GM21423 (cell line): ENCODE results near the gene LYRM4.

Experiments used
- ATAC-seq: cut with Tn5 transposase; IDR thresholded peaks from one replicate; pipeline ENCODE4 v1.9.1; 2021; ENCODE audit warnings: mild to moderate bottlenecking, moderate library complexity; ENCODE audit not compliant: unreplicated experiment

Gene LYRM4

GRCh38 chr6:5247201-5247600 lies 13.5 kb downstream of the LYRM4 start:
- no peak for ATAC-seq

DNA sequence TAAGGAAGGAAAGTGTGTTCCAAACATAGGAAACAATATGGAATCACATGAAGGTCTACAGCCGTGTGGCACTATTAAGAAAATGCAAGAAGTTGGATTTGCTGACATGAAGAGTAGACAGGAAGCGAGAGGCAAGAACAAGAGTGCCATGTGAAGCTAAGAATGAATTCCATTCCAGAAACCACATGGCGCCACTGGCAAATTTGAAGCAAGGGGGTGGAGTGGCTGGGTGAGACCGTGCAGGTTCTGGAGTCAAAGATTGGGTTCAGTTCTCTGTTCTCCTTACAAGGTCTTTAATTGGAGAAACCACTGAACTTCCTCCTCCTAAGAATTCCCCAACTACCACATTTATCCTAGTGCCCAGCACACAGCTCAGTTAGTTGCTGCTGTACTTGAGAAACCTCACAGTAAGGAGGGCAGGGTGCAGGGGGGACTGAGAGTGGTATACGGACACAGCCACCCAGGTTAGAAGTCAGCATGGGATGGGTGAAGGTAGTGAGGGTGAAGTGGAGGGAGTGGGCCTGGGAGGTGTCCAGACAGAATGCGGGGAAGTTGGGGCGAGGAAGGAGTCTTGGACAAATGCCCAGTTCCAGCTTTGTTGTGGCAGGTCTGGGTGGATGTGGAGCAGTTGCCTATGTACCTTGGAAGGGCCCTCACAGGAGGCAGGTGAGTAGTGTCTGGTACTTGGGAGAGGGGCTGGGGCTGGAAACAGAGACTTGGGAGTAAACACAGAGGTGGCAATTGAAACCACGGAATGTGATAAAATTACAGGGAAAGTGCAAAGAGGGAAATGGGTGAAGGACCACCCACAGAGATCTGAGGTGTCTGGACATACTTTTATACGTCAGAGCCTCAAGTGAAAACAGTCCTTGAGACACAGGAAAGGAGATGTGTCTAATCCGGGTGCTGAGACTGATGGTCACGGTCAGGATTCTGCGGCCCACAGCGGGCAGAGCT lies 14.3 kb downstream of the LYRM4 start:
- ATAC-seq = no peak

- no peak for ATAC-seq
These were observed 17.7 kb downstream of the LYRM4 start for GRCh38 chr6:5243069-5243468.

GRCh38 chr6:5241252-5241651 lies 19.5 kb downstream of the LYRM4 start:
- no peak for ATAC-seq

GRCh38 chr6:5238336-5238735 lies 22.4 kb downstream of the LYRM4 start:
- no peak for ATAC-seq

DNA sequence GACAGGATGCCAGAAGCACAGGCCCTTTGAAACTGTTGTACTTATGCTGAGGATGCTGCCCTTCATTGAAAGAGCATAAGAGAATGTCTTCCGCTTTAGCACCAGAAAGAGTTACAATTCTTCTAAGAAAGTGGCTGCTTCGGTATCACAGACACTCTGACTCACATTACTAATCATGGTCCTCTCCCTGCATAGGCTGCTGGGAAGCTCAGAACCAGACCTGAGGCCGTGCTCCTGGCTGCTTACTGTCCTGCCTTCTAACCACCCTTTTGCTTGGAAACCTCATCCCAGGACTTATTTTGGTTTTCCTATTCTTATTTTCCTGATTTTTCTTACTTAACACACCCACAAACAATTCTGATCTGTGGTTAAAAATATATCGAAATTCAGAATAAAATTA lies 22.9 kb downstream of the LYRM4 start:
- ATAC-seq = no peak

- ATAC-seq = no peak
These were observed 24.9 kb downstream of the LYRM4 start for GRCh38 chr6:5235830-5236229.

- no peak for ATAC-seq
These were observed 25.9 kb downstream of the LYRM4 start for GRCh38 chr6:5234874-5235273.

GRCh38 chr6:5231289-5231688 lies 29.5 kb downstream of the LYRM4 start:
- no peak for ATAC-seq

DNA sequence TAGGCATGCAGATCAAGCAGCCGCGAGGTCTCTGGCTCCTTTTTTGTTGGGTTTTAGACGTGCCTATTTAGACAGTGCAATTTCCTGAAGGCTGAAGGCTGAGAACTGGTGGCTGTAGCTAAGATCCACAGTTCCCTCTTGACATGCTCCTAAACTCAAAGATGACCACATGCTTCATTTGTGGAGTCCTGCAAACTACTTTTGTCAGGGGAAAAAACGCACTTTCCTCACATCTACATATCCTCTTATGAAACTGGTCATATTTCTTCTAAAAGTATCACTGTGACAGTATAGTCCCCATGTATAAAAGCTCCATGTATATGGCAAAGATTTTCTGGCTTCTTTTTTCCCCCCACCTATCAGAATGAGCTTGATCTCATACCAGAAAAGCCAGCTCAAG lies 30.7 kb downstream of the LYRM4 start:
- no peak for ATAC-seq

DNA sequence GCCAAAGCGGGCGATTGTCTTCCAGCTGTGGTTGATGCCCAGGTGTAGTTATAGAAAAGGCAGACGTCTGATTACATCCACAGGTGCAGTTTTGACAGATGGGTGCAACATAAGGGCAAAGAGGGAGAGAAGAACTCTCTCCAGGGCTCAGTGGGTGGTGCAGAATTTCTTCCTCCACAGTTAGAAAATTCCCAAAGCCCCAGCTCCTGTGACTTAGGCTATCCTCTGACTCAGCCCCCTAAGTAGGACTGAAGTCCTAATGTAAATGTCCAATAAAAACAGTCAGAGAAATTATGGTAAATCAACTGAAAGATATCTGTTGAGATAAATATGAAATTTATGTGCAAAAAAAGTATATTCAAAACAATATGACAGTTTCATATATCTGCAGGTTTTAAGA lies 31.4 kb downstream of the LYRM4 start:
- no peak for ATAC-seq

- ATAC-seq = no peak
These were observed 37.4 kb downstream of the LYRM4 start for GRCh38 chr6:5223309-5223708.

GRCh38 chr6:5220443-5220842 lies 40.3 kb downstream of the LYRM4 start:
- no peak for ATAC-seq

GRCh38 chr6:5219011-5219691 lies 41.6 kb downstream of the LYRM4 start:
- no peak for ATAC-seq

- ATAC-seq = no peak
These were observed 43.4 kb downstream of the LYRM4 start for GRCh38 chr6:5217356-5217755.

- ATAC-seq = no peak
These were observed 45.0 kb downstream of the LYRM4 start for GRCh38 chr6:5215799-5216198.

DNA sequence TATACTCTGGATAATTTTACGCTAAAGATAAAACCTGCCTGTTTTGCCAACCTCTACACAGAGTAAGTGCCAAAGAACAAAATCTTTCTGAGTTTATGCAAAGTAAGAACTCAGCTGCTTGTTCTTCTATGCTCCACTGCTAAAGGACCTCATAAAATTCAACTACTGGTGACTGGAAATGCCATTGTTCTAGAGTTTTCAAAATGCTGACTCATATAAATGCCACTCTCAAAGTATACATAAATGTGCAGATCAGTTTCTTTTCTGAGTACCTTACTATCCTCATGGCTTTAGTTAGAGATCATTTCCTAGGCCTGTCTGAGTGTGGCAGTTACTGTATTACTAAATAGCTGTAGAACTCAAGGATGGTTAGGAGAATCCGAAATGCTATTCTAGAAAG lies 45.6 kb downstream of the LYRM4 start:
- ATAC-seq = no peak

DNA sequence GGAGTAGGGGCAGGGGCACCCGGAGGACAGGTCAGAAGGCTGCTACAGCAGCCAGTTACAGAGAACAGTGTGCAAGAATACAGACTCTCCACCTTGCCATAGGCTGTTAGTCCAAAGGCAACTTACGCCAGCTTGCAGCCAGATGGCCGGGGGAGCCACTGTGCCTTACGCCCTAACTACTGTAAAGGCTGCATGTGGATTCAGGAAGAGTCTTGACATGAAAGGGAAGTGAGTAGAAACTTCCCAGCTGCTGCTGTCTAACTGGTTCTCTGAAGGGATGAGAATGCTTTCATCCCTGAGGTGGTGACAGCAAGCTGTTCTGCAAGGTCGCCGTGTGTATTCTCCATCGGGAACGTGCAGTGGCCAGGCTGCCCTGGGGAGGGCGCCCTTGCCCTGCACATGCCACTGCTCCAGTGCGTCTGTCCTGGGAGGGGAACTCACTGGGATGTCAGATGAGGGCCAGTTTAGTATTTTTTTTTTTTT lies 46.1 kb downstream of the LYRM4 start:
- no peak for ATAC-seq

DNA sequence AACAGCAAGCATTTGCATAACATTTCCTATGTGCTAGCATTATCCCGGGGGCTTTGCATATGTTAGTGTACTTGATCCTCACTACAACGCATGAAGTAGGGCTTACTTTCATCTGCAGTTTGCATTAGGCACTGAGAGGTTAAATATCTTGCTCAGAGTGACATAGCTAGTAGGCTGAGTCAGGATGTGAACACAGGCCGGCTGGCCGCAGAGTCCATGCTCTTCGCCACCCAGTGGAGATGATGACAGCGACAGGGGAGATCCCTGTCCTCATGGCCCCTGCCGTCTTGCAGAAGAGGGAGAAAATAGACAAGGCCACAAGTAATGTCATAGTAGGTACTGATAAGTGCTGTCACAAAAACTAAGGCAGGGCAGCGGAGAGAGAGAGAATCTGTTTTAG lies 46.9 kb downstream of the LYRM4 start:
- ATAC-seq = no peak

DNA sequence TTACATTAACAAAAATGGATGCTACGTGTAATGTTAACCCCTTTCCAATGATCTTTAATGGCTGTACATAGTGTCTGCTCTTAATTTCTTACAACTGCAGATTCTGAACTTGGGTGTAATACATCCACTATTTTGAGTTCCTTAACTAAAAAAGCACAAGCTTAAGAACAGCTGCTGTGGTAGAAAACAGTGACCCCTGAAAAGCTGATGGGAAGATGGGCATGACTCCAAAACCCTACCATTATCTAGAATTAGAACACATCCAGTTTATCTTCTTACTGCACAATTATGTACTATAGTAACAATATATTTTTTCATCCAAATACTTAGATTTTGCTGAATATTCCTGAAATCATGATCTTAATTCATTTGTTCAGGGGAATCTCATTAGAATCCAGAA lies 49.3 kb downstream of the LYRM4 start:
- ATAC-seq = no peak

- ATAC-seq = no peak
These were observed 52.2 kb downstream of the LYRM4 start for GRCh38 chr6:5208471-5208971.

- no peak for ATAC-seq
These were observed 52.7 kb downstream of the LYRM4 start for GRCh38 chr6:5208057-5208456.
